AG04449 (cell line): Measurements from ENCODE around the gene GHSR.

Source experiments
- CTCF ChIA-PET: fragments of 350-600 bp; formaldehyde crosslinking; extraction: SDS; loops from one replicate; lab custom pipeline; 2021; ENCODE audit warnings: antibody characterized with exemption; lab: Yijun Ruan, JAX
- POLR2A ChIA-PET: fragments of 400-600, 350-600 bp; formaldehyde crosslinking; extraction: SDS; loops from one replicate; lab custom pipeline; 2020; ENCODE audit warnings: antibody characterized with exemption, inconsistent platforms; lab: Yijun Ruan, JAX
- DNase-seq: peaks from one replicate; pipeline ENCODE4 v3.0.0-alpha.2; 2010; ENCODE audit warnings: low read depth, low spot score
- H3K4me3 ChIP-seq: 2 replicates; pipeline ENCODE4 v1.5.1; 2011; ENCODE audit warnings: low read depth, mild to moderate bottlenecking, control low read depth, low read length
- TF ChIP-seq, protein P1 (sequence below): IDR thresholded peaks from one replicate; pipeline ENCODE4 v1.5.1; 2011; ENCODE audit warnings: mild to moderate bottlenecking, moderate library complexity, low read length, control low read depth, inconsistent platforms; ENCODE audit not compliant: insufficient read depth; ENCODE audit errors: missing control alignments

The GHSR gene

DNA sequence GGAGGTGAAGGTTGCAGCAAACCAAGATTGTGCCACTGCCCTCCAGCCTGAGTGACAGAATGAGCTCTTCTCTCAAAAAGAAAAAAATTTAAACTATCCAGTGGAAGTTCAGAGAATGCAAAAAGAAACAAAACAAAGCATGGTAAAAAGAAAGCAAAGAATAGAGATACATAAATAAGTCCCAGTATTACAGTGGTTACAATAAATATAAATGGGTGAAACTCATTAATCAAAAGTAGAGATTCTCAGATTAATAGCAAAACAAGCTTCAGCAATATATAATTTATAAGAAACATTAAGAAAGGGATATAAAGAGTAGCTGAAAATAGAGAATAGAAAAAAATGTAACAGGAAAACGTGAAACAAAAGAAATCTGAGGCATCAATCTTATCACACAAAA lies 23.6 kb upstream of the GHSR start:
- DNase-seq = no peak
- H3K4me3 ChIP-seq = no peak overlapping the region
- ChIA-PET POLR2A (no interaction called here), CTCF (interaction anchor here (1.2 kb wide), 2 partner anchors 13 kb away, joined by 5 to 7 read pairs; no protein-coding TSS in a partner anchor)
- TF ChIP-seq, protein P1, sequence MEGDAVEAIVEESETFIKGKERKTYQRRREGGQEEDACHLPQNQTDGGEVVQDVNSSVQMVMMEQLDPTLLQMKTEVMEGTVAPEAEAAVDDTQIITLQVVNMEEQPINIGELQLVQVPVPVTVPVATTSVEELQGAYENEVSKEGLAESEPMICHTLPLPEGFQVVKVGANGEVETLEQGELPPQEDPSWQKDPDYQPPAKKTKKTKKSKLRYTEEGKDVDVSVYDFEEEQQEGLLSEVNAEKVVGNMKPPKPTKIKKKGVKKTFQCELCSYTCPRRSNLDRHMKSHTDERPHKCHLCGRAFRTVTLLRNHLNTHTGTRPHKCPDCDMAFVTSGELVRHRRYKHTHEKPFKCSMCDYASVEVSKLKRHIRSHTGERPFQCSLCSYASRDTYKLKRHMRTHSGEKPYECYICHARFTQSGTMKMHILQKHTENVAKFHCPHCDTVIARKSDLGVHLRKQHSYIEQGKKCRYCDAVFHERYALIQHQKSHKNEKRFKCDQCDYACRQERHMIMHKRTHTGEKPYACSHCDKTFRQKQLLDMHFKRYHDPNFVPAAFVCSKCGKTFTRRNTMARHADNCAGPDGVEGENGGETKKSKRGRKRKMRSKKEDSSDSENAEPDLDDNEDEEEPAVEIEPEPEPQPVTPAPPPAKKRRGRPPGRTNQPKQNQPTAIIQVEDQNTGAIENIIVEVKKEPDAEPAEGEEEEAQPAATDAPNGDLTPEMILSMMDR = no peak

DNA sequence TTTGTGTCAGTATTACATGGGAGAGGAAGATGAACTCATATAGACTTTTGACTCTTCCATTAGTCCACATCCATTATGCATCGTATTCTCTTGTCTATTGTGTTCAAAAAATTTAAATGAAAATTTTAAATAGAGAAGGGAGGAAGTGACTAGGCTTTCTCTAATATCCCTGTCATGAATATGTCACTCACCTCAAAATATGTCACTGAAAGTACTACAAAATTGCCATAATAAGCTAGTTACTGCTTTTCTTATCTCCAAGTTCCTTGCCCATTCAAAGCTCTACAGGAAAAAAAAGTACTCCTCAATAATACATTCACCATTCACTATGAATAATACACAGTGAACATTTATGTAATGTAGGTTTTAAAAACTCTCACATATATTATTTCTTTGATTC lies 22.3 kb upstream of the GHSR start:
- POLR2A ChIA-PET = no interaction called here
- no peak for DNase-seq
- H3K4me3 ChIP-seq = no peak overlapping the region
- TF ChIP-seq, protein P1 = no peak
- CTCF ChIA-PET = interaction anchor here (1.4 kb wide), 1 partner anchor 9 kb away, joined by 5 read pairs; no protein-coding TSS in a partner anchor

DNA sequence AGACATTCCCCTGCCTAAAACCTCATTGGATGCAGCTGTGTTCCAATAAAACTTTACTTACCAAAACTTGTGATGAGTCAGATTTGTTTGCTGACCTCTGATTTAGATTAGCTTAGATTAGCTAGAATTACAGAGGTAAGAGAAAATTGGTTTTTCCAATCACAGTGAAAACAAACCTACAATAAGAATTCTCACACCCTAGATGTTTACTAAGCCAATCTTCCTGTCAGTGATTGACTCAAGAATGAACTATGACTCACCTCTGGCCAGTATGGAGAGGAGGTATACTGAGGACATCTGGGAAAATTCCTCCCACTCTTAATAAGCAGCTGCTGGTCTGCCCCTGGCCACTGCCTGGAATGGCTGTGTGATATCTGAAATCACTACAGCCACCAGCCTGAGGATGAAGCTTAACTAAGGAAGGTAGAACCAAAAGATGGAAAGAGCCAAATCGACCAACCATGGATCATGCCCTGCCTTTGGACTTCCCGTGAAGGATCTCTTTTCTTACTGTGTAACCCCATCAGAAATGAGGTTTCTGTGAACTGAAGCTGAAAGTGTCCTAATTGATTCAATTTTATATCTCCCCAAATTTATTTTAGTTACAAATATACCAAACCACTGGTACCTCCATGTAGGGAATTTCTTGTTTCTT lies 19.0 kb upstream of the GHSR start:
- TF ChIP-seq, protein P1 = no peak
- ChIA-PET CTCF (interaction anchor here (1.0 to 1.8 kb wide), 5 partner anchors 9 to 205 kb away, joined by 3 to 9 read pairs (median 4); no protein-coding TSS in a partner anchor), POLR2A (no interaction called here)
- no peak overlapping the region for H3K4me3 ChIP-seq
- DNase-seq = no peak

DNA sequence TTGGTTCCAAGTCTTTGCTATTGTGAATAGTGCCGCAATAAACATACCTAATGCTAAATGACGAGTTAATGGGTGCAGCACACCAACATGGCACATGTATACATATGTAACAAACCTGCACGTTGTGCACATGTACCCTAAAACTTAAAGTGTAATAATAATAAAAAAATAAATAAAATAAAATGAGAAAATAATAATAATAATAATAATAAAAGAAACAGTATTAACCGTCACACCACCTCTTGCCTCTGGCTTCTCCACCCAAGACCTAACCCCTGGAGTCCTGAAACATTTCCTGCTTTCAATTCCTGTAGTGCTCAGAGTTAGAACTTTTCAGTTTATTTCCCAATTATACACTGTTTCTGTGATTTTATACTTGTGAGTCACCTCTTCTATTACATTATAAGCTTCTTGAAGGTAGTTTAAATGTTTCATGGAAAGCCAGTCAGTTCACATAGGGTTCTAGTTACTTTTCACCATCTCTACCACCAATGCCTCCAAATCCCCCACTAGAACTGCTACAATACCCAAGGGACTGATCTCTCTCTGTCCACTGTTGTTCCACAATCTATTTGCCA lies 18.4 kb upstream of the GHSR start:
- CTCF ChIA-PET = interaction anchor here (1.5 to 1.8 kb wide), 2 partner anchors 200 to 206 kb away, joined by 3 to 9 read pairs; no protein-coding TSS in a partner anchor
- no peak for DNase-seq
- no peak overlapping the region for H3K4me3 ChIP-seq
- TF ChIP-seq, protein P1 = no peak
- POLR2A ChIA-PET = no interaction called here

DNA sequence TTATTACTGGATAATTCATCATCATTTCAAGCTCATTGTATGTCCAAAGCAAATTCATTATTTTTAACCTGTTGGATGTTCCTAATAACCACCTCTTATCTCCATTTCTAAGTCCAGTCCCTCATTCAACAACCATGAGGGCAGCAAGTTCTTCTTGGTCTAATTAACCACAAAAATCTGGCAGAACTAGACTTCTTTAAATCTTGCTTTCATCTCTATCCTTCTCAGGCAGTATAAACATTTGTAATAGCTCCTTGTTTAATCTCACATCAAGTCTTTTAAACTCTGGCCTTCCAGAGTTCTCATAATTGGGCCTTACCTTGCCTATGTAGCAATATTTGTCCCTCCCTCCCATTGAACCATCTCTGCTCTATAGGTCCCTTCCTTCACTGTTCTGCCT lies 17.0 kb upstream of the GHSR start:
- CTCF ChIA-PET = interaction anchor here (1.1 to 1.4 kb wide), 4 partner anchors 20 to 133 kb away, joined by 3 read pairs; no protein-coding TSS in a partner anchor
- POLR2A ChIA-PET = no interaction called here
- no peak overlapping the region for H3K4me3 ChIP-seq

DNA sequence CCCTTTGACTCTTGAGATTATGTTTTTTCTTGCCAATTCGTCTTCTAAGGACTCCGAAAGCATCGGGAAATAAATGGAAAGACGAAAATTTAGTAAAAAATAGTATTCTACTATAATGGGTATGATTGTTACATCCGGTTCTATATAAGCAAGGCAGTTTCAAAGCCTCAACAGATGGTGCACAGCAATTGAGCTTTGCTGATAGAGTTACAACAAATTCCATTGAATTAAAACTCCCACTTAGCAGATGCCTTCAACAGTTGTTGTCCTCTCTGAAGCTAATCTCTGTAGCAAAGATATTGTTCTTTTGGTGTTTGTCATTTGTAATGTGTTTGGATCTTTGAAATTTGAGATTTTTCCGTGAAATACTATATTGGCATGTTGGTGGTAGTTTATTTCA lies 16.1 kb upstream of the GHSR start:
- ChIA-PET CTCF (interaction anchor here (1.1 to 1.4 kb wide), 2 partner anchors 21 to 132 kb away, joined by 3 read pairs; no protein-coding TSS in a partner anchor), POLR2A (no interaction called here)
- DNase-seq = no peak

More for the DNA sequence above, 17.0 kb upstream of the GHSR start:
- no peak for DNase-seq
- TF ChIP-seq, protein P1 = no peak

More for the DNA sequence above, 16.1 kb upstream of the GHSR start:
- no peak overlapping the region for H3K4me3 ChIP-seq
- TF ChIP-seq, protein P1 = no peak
